Central memory CD8-positive, alpha-beta T cell (primary cell): ENCODE results near the gene TRPV2.
"Not testable (repeated sequence)": the region's sequence is repeated elsewhere in the genome, so short reads cannot be mapped to it uniquely, and the experiment has no call there.

Experiments used
- ATAC-seq: fragments of 150-1000 bp; cut with Tn5 transposase; replicated peaks from 2 replicates; pipeline ENCODE4 v1.10.0; 2022; ENCODE audit warnings: mild to moderate bottlenecking, moderate FRiP score, moderate number of reproducible peaks; ENCODE audit not compliant: poor library complexity, severe bottlenecking; ENCODE audit errors: extremely low read depth
- DNase-seq, 2 donors: peaks; one replicate each; pipeline ENCODE4 v3.0.0; 2021; ENCODE audit warnings: low spot score in 2 of 2
- H3K27ac Mint-ChIP-seq: one replicate; pipeline ENCODE4 v1.8.0; 2022; ENCODE audit warnings: low read depth, mild to moderate bottlenecking, moderate library complexity, mixed read lengths
- H3K27me3 Mint-ChIP-seq: one replicate; pipeline ENCODE4 v1.8.0; 2022; ENCODE audit warnings: mixed read lengths
- H3K36me3 Mint-ChIP-seq: one replicate; pipeline ENCODE4 v1.8.0; 2022; ENCODE audit warnings: mild to moderate bottlenecking, moderate library complexity, mixed read lengths; ENCODE audit not compliant: insufficient read depth
- H3K4me1 Mint-ChIP-seq: one replicate; pipeline ENCODE4 v1.8.0; 2022; ENCODE audit warnings: mixed read lengths
- H3K4me3 Mint-ChIP-seq: one replicate; pipeline ENCODE4 v1.8.0; 2022; ENCODE audit warnings: mild to moderate bottlenecking, moderate library complexity, mixed read lengths
- H3K9me3 Mint-ChIP-seq: one replicate; pipeline ENCODE4 v1.8.0; 2022; ENCODE audit warnings: mixed read lengths

TRPV2 gene

DNA sequence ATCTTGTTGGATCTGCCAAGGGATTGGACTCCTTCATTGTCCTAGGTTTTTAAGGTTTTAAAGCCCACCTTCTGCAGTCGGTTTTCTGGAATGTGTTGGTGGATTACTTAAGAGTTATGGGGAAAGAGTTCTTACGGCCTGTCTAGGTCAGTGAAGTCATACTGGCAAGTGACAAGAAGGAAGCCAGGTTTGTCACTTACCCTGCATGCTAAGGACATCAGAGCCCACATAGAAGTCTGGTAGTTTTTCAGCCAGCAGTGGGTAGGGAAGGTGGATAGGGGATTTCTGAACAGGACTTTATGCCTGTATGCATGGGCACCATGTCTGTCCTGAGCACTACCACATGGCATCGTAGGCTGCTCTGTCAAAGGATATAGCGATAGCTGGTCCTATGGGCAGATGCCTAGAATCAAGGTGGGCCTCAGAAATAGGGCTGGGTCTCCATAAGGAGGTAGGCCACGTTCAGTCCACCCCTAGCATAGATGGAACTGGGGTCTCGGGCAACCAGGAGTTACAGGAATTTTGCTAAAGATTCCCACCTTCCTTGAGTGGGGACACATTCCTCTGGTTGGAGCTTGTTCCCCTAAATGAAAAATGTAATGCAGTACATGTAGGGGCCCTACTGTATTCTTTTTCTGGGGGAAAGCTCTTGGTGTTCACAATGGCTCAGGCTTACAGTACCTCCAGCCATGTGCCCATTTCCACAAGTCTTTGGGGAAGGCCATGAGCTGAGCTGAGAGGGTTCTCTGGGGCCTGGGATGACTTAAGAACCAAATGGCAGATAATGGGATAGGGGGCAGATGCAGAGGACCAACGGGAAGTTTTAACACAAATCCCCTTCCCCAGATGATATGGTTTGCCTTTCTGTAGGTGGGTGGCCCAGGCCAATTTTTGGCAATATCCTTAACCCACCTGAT lies 27.5 kb downstream of the TRPV2 start:
- Mint-ChIP-seq H3K4me1 (peaks cover 59% of the 10 kb centered on the region), H3K27ac (peak overlapping the region; percentile 67), H3K4me3 (no peak overlapping the region), H3K36me3 (peaks cover 50% of the 10 kb centered on the region), H3K27me3 (no peaks in the 10 kb centered on the region), H3K9me3 (no peaks in the 10 kb centered on the region)
- DNase-seq (no peak), ATAC-seq (no peak)

GRCh38 chr17:16443511-16444257 lies 28.3 kb downstream of the TRPV2 start:
- Mint-ChIP-seq H3K36me3 (peaks cover 46% of the 10 kb centered on the region), H3K4me3 (no peak overlapping the region), H3K27ac (peak overlapping the region; percentile 67), H3K27me3 (no peaks in the 10 kb centered on the region), H3K9me3 (no peaks in the 10 kb centered on the region), H3K4me1 (peaks cover 51% of the 10 kb centered on the region)
- DNase-seq (no peak), ATAC-seq (no peak)

DNA sequence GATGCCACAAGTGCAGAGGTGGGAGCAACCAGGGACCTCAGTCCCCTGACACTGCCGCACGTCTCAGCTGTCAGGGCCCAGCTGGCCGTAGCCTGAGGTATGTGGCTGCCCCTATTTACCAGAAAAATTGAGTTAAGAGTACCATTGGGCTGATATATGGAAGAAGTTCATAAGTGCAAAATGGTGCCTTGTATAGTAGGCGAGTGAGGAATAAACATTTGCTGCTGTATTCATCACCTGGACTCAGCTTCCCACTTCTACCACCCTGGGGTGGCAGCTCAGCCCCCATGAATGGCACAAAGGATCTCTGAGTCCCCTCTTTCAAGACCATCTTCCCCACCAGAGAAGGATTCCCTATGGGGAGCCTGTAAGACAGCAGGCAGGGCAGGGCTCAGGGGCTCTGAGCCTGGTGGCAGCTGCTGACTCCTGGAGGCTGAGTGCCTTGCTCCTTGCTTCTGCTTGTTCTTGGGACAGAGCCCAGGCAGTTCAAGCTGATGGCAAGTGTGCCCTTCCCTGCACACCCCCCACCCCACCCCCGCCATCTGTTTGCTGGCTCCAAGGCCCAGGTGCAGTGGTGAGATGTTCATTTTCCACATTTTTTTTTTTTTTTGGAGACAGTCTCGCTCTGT lies 29.0 kb downstream of the TRPV2 start:
- no peak for DNase-seq
- peaks cover 40% of the 10 kb centered on the region for H3K36me3 Mint-ChIP-seq
- H3K4me3 Mint-ChIP-seq, result no peak overlapping the region
- peaks cover 44% of the 10 kb centered on the region for H3K4me1 Mint-ChIP-seq
- ATAC-seq, result no peak
- H3K27me3 Mint-ChIP-seq, result no peaks in the 10 kb centered on the region
- H3K27ac Mint-ChIP-seq, result no peak overlapping the region
- H3K9me3 Mint-ChIP-seq, result no peaks in the 10 kb centered on the region

GRCh38 chr17:16446338-16446983 lies 31.1 kb downstream of the TRPV2 start:
- Mint-ChIP-seq H3K9me3 (no peaks in the 10 kb centered on the region), H3K4me3 (no peak overlapping the region), H3K27ac (peak overlapping the region; percentile 85), H3K36me3 (peaks cover 25% of the 10 kb centered on the region), H3K4me1 (peaks cover 34% of the 10 kb centered on the region), H3K27me3 (no peaks in the 10 kb centered on the region)
- ATAC-seq (no peak), DNase-seq (no peak)

GRCh38 chr17:16447676-16448075 lies 32.3 kb downstream of the TRPV2 start:
- no peak for DNase-seq
- Mint-ChIP-seq H3K27me3 (no peaks in the 10 kb centered on the region), H3K9me3 (no peaks in the 10 kb centered on the region), H3K4me3 (no peak overlapping the region), H3K36me3 (peaks cover 15% of the 10 kb centered on the region), H3K4me1 (peaks cover 22% of the 10 kb centered on the region), H3K27ac (no peak overlapping the region)
- no peak for ATAC-seq

DNA sequence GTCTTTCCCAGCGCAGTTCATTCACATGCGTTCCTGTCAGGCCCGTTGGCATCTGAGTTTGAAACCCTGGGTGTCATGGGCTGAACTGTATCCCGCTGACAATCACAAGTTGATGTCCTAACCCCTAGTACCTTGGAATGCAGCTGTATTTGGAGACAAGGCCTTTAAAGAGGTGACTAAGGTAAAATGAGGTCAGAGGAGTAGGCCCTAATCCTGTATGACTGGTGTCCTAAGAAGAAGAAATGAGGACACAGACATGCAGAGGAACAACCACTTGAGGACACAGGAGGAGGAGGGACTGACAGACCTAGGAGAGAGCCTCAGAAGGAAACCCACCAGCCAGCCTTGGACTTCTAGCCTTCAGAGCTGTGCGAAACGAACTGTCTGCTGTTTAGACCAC lies 33.1 kb downstream of the TRPV2 start:
- peaks cover 15% of the 10 kb centered on the region for H3K36me3 Mint-ChIP-seq
- ATAC-seq (no peak), DNase-seq (no peak)
- no peak overlapping the region for H3K27ac Mint-ChIP-seq
- no peaks in the 10 kb centered on the region for H3K9me3 Mint-ChIP-seq
- H3K4me3 Mint-ChIP-seq, result no peak overlapping the region
- H3K27me3 Mint-ChIP-seq, result no peaks in the 10 kb centered on the region
- peaks cover 22% of the 10 kb centered on the region for H3K4me1 Mint-ChIP-seq

- Mint-ChIP-seq H3K9me3 (no peaks in the 10 kb centered on the region), H3K27ac (no peak overlapping the region), H3K27me3 (no peaks in the 10 kb centered on the region), H3K4me1 (peaks cover 23% of the 10 kb centered on the region), H3K36me3 (peaks cover 15% of the 10 kb centered on the region), H3K4me3 (no peak overlapping the region)
- DNase-seq, result no peak
- no peak for ATAC-seq
Measured at GRCh38 chr17:16449121-16449570, 33.8 kb downstream of the TRPV2 start.

DNA sequence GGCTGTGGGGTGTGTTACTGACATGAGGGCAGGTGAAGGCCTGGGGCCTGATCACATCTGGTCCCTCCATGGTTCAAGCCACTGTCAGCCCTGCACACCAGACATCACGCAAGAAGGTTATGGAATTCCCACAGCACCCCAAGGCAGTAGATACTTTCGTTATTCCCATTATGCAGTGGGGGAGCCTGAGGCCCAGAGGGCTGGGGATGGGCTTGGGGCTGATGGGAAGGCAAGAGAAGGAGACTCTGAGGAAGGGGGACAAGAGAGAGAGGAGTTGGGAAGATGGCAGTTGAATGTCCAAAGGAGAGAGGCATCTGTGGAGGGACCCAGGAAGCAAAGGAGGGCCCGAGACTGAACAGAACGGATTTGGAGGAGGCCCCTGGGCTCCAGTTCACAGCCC lies 34.7 kb downstream of the TRPV2 start:
- H3K4me3 Mint-ChIP-seq, result no peak overlapping the region
- no peak for DNase-seq
- H3K9me3 Mint-ChIP-seq, result no peaks in the 10 kb centered on the region
- ATAC-seq, result no peak
- peaks cover 12% of the 10 kb centered on the region for H3K36me3 Mint-ChIP-seq
- no peaks in the 10 kb centered on the region for H3K27me3 Mint-ChIP-seq
- H3K27ac Mint-ChIP-seq, result peak overlapping the region; percentile 16
- H3K4me1 Mint-ChIP-seq, result peaks cover 23% of the 10 kb centered on the region

DNA sequence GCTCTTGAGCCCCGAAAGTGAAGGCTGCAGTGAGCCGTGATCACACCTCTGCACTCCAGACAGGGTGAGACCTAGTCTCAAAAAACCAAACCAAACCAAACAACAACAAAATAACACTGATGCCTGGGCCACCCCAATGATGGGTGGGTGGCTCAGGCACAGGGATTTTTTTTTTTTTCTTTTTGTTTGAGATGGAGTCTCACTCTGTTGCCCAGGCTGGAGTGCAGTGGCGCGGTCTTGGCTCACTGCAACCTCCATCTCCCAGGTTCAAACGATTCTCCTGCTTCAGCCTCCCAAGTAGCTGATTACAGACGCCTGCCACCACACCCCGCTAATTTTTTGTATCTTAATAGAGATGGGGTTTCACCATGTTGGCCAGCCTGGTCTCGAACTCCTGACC lies 36.9 kb downstream of the TRPV2 start:
- H3K9me3 Mint-ChIP-seq, H3K27me3 Mint-ChIP-seq, DNase-seq, H3K27ac Mint-ChIP-seq, H3K36me3 Mint-ChIP-seq, ATAC-seq, H3K4me3 Mint-ChIP-seq: not testable (repeated sequence)
- H3K4me1 Mint-ChIP-seq, result peaks cover 14% of the 10 kb centered on the region

DNA sequence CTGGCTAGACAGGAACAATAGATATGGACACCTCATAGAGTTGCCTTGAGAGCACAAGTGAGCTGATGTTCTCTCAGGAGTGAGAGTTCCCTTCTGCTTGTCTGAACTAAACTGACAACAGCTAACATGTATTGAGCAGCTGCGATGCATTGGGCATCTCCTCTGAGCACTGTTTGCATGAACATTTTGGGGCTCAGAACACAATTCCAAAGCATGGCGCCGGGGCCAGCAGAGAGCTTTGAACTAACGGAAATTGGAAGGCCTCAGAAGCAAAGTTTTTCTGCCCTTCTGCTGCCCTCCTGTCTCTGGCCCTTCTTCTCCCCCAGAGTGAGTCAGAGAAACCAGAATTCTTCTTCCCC lies 38.1 kb downstream of the TRPV2 start:
- H3K27ac Mint-ChIP-seq, result peak overlapping the region; percentile 93
- DNase-seq, result no peak
- peaks cover 14% of the 10 kb centered on the region for H3K4me1 Mint-ChIP-seq
- H3K9me3 Mint-ChIP-seq, result no peaks in the 10 kb centered on the region
- no peak for ATAC-seq
- peaks cover 9% of the 10 kb centered on the region for H3K36me3 Mint-ChIP-seq
- no peaks in the 10 kb centered on the region for H3K27me3 Mint-ChIP-seq
- peak overlapping the region; percentile 44 for H3K4me3 Mint-ChIP-seq

DNA sequence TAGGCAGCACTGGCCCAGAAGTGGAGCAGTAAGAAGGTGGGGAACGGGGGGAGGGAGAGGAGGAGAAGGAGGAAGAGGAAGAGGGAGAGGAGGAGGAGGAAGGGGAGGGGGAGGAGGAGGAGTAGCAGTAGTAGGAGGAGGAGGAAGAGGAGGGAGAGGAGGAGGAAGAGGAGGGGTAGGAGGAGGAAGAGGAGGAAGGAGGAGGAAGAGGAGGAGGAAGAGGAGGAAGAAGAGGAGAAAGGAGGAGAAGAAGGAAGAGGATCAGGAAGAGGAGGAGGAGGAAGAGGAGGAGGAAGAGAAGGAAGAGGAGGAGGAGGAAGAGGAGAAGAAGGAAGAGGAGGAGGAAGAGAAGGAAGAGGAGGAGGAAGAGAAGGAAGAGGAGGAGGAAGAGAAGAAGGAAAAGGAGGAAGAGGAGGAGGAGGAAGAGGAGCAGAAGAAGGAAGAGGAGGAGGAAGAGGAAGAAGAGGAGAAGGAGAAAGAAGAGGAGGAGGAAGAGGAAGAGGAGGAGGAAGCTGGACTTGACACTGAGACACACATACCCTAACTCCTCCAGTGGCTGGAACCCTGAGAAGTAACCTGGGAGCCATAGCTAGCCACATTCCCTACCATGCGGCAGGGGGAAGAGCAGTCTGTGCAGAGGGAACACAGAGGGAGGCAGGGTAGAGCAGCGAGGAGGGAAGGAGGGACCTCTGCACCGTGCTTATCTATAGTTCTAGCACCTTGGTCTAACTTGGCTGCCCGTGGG lies 40.8 kb downstream of the TRPV2 start:
- no peak for DNase-seq
- Mint-ChIP-seq H3K27me3 (no peaks in the 10 kb centered on the region), H3K36me3 (peaks cover 8% of the 10 kb centered on the region), H3K4me3 (no peak overlapping the region), H3K9me3 (no peaks in the 10 kb centered on the region), H3K27ac (no peak overlapping the region), H3K4me1 (peaks cover 12% of the 10 kb centered on the region)
- ATAC-seq, result no peak
